Stimulated activated CD8-positive, alpha-beta memory T cell treated with anti-CD3 and anti-CD28 coated beads, Interleukin-4, amount 100 ng/mL, for 48 hours (primary cell): Measurements from ENCODE around the gene AGPAT1.
"Not testable (repeated sequence)": the region's sequence is repeated elsewhere in the genome, so short reads cannot be mapped to it uniquely, and the experiment has no call there.

ENCODE experiments used
- DNase-seq: peaks from one replicate; pipeline ENCODE4 v3.0.0-alpha.2; 2020

The AGPAT1 gene

DNA sequence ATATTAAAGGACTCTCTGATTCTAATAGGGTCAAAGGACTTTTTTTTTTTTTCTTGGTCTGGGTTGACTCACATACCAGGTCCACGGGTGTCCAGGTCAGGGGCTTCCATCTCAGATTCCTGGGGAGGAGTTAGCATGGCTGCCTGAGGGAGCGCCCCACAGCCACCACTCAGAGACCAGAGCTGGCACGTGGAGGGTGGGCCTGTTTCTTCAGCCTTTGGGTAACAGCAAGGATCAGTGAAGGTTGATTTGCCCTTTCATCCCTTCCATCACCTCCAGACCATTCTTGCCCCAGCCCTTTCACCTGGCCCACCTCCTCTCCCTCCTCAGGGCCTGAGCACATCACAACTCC is 22.4 kb upstream of the AGPAT1 start:
- DNase-seq = no peak

DNA sequence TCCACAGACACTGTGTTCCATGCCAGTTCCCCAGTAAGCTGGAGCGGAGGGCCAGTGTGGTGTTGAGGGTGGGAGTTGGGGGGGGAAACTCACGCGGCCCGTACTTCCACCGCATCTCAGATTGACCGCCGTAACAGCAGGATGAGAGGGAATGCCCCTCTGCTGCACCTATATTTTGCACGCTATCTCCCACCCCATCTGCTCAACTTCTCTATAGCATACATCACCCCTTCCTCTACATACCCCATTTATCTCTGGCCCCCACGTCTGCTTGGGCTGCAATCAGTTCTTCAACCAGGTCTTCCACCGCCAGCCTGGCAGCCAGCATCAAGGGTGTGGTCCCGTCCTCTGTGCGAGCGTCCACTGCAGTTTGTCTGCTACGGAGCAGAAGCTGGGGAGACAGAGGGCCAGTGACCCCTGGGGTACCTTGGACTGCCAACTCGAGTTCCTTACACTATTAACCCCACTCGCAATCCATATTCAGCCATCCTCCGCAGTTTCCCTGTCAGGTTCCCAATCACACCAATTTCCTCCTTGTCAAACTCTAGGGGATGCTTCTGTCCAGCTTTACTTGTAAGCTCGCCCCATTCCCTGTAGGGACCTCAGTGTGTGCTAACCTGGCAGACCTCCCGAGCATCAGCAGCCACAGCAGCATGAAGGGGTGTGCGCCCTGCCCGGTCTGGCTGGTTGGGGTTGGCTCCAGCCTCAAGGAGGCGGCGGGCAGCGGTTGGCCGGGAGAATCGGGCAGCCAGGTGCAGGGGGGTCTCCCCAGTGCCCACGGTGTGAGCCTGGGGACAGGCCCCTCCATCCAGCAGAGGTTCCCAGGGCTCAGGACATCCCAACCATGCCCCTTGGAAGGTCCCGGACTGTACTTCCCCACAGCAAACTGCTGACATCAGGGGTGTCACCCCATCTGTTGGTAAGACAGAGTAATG is 21.1 kb upstream of the AGPAT1 start:
- DNase-seq = peak; percentile 33

DNA sequence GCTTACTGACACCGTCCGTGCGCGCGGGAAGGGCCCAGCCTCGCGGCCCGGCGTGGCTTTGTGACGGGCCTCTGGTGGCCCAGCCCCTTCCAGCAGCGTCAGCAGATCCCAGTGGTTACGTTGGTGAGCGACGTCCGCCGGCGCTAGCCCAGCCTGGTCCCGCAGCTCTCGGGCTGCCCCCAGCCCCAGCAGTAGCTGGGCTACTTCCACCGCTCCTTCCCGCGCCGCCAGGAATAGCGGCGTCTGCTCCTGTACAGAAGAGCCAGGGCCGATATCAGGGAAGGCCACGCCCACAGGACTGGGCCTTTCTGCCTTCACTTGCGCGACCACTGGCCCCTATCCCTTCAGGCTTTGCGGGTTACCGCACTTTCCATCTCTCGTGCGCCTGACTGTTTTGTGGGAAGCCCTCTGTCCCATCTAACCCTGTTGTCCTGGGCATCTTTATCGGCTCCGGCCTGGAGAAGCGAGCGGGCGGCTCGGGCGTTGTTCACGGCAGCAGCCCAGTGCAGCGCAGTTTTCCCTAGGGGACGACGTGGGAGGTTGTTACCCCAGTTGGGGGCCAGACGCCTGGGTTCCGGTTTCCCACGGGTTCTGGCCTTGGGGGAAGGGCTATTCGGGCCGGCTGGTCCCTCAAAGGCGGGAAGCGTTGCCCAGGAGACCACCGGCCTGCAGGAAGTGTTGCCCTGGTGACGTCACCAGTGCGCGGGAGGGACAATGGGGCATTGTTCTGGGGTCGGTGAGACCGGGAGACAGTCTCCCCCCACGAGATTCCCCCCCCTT is 20.2 kb upstream of the AGPAT1 start:
- peak; percentile 88 for DNase-seq

DNA sequence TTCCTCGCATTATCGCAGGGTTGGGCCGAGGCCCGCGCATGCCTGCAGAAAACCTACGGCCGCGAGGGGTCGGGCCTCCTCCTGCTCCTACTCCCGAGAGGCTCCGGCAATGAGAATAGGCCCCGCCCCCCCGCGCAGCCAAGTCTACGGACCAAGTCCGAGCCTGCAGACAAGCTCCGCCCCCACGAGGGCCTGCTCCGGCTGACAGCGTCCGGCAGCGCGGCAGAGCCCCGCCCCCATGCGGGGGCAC is 19.7 kb upstream of the AGPAT1 start:
- DNase-seq = peak; percentile 100

DNA sequence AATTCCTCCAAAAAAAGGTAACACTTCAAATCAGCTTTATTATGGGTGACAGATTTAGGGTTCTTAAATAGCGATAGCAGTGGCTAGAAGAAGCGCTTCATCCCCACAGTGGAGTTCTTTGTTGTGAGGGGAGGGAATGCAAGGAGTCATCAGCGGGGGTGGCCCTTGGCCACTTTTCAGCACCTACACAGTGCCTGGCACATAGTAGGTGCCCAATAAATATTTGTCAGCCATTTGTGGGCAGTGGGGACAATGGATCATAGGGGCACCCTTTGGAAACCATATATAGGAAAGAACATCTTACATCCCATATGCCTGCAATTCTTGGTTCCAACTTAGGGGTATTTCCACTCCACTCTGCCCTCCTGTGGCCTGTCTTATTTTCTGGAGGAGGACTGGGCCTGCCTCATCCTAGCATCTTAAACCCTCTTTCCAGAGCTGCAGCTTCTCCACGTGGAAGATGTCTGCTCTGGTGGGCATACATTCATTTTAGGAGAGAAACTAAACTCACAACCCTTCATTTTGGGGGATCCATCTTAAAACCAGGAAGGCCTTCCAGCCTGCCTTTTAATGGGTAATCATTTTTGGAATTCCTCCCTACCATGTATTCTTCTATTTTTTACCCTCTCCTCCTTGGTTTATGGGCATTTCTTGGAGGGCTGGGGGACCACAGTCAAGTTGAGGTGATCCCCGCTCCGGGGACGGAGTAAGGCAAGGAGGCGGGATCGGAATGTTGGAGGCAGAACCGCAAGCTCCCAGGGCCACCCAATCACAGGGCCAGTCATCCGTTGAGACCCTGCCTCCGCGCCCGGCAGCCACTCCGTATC is 19.2 kb upstream of the AGPAT1 start:
- DNase-seq = peak; percentile 47

DNA sequence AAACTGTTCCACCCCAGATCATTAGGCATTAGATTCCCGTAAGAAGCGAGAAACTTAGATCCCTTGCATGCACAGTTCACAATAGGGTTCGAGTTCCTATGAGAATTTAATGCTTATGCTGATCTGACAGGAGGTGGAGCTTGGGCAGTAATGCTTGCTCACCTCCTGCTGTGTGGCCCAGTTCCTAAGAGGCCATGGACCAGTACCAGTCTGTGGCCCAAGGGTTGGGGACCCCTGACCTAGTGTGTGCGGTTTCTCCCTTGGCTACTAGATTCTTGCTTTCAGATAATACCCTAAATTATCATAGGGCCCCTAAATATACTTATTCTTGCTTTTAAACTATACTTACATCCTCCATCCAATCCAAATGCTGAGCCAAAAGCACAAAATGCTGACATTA is 18.5 kb upstream of the AGPAT1 start:
- DNase-seq = no peak

DNA sequence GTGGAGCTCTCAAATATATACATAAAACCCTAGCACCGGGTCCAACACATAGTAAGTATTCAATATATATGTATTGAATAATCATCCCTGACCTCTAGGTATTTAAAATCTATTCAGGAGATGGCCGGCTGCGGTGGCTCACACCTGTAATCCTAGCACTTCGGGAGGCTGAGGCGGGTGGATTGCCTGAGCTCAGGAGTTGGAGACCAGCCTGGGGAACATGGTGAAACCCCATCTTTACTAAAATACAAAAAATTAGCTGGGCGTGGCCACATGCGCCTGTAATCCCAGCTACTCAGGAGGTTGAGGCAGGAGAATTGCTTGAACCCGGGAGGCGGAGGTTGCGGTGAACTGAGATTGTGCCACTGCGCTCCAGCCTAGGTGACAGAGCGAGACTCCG is 17.2 kb upstream of the AGPAT1 start:
- DNase-seq = not testable (repeated sequence)

DNA sequence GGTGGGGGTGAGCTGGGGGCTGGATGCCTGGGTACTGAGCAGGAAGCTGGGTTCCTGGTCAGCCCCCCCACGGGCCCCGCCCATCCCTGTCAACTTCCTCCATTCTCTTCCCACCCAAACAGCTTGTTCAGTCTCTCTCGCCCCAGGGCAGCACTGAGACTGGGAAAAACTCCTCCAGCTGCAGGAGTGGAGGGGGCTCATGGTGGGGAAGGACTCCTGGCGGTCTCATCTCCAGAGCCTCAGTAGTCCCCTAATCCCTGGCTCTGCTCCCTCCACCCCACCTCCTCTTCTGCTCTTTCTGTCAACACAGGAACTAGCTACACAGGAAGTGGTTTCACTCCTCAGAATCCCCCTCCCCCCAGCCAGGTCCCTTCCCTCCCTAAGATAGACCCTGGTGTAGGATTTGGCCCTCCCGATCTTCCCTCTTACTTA is 16.7 kb upstream of the AGPAT1 start, which contains the start of gene GPSM3:
GPSM3 (minus strand) TSS at position 36 of the 432 bp plus-strand sequence. CDS start 130 bp downstream, outside the sequence.
- peak; percentile 70 for DNase-seq

DNA sequence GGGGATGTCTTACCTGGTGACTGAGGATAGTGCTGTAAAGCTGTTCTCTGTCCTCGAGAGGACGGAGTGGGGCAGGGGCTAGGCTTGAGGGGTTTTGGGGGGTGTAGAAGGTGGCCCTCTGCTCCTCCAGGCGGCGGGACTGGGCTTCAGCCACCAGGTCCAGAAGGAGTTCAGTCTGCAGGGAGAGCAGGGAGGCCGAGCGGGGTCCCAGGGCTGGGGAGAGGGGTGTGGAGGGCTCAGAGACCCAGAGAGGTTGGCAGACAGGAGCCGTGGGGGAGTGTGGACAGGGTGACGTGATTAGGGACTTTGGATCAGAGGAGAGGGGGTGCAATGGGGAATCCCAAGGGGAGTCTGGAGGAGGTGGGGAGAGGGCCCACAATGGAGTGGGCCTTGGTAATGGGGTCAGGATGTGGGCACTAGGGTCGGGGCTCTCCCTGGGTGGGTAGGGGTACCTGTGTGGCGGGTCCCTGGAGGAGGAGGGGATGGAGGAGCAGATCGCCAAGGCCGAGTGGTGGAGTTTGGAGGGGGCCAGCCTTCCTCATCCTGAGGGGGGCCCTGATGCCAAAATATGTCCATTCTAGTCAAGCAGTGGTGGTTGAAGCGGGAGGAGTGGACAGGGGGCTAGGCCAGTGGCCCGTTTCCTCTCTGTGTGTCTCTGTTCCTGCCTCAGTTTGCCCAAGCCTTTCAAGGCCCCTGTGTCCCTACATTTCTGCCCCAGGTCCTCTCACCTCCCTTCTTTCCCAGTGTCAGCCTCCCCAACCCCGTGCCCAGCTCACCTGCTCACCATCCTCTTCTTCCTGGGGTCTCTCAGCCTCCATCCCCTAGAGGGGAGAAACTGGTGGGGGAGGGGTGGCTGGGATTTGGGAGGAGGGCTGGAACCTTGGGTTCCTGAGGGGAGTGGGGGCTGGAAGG is 16.1 kb upstream of the AGPAT1 start:
- DNase-seq = no peak

DNA sequence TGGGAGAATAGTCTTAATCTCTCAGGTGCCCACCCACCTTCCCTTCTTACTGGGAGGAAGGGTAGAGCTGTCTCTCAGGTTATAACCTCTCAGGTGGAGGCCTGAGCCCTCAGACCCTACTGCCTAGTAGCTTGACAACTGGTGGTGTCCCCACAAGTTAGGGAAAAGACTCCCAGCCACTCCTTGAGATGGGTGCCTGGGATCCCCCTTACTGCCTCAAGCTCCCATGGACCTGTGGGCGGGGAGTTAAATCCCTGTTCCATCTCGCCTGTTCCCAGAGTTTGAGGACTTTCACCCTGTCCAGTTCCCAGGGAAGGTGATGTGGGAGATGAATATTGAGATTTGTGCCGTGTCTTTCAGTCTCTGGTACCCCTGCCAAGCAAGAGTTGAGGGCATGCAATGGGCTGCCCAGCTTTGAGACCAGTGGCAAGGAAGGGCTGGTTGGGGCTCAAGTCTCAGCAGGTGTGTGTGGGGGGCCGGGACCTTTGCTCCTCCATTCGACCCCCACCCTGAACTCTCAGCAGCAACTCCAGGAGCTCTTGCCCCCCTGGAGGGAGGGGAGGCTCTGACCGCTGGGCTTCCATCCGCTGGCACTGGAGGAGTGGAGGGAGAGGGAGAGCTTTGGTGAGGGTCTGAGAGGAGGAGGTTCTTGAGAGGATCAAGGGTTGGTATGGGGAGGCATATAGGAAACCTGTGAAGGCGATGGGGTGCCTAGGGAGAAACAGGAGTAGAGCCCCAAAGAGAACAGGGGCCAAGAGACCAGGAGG is 15.2 kb upstream of the AGPAT1 start:
- no peak for DNase-seq

DNA sequence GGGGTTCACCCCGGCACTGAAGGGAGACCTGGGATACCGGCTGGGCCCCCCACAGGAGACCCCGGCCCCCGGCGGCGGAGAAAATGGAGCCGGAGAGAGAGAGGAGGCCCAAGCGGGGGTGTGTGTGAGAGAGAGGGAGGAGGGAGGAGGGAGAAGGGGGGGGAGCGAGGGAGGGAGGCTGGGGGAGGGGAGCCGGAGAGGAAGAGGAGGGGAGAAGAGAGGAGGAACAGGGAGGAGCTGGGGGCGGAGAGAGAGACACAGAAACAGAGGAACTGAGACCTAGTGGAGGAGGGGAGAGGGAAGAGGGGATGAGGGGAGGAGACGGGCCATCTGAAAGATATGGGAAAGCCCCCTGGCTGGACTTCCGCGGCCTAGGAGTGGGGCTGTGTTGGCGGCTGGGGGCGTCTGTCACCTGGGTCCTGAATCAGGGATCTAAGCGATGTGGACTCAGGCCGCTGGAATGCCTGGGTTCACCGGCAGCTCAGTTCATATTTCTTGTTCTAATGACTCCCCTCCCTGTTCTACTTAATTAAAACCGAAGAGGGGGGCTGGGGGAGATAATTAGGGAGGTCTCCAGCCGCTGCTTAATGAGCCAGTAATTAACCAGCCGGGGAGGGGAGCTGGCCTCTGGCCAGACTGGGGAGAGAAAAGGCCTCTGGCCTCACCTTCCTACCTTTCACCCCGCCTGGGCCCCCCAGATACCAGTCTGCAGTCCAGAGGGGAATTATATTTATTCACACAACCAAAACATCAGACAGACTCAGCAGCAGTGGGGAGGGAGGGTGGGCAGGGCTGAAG is 14.4 kb upstream of the AGPAT1 start, which contains the start of gene PBX2:
PBX2 (minus strand) TSS at position 149 of the 798 bp plus-strand sequence. CDS start 287 bp downstream, outside the sequence.
- DNase-seq = peak; percentile 89

DNA sequence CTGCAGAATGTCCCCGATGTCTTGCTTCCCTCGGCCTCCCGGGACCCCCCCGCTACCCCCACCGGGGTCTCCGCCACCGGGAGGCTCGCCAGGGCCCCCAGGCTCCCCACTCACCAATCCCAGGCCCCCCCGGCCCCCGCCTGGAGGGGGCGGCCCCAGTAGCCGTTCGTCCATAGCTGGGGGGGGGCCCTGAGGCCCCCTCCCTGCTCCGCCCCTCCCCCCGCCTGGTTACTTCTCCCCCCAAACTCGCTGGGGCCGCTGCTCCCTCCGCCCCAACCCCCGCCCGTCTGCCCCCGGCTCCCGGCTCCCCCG is 13.8 kb upstream of the AGPAT1 start:
- no peak for DNase-seq

DNA sequence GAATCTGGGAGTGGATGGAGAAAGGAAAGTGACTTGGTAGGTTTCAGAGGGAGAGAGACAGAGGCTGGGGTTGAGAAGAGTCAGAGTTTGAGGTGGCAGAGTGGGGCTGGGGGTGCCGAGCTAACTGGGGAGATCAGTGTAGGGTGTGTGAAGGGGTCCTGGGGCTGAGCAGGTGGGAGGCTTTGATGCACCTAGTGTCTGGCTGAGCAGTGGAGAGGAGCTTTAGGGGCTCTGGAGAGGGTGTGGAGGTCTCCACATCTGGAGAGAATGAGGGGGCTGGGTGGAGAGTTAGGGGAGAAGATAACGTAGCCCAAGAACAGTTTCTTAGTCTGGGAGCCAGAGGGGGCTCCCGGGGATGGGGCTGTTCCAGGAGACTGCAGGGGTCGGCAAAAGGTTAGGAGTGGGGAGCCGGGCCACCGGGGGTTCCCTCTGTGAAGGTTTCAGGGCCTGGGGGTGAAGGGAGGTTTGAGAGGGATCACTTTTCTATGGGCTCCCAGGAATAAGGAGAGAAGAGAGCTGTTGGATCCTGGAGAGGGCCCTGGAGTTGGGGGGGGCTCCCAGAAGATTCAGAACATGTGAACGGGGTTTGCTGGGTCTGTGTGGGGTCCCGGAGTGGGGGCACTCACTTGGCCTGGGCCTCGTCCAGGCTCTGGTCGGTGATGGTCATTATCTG is 13.3 kb upstream of the AGPAT1 start:
- DNase-seq = no peak

DNA sequence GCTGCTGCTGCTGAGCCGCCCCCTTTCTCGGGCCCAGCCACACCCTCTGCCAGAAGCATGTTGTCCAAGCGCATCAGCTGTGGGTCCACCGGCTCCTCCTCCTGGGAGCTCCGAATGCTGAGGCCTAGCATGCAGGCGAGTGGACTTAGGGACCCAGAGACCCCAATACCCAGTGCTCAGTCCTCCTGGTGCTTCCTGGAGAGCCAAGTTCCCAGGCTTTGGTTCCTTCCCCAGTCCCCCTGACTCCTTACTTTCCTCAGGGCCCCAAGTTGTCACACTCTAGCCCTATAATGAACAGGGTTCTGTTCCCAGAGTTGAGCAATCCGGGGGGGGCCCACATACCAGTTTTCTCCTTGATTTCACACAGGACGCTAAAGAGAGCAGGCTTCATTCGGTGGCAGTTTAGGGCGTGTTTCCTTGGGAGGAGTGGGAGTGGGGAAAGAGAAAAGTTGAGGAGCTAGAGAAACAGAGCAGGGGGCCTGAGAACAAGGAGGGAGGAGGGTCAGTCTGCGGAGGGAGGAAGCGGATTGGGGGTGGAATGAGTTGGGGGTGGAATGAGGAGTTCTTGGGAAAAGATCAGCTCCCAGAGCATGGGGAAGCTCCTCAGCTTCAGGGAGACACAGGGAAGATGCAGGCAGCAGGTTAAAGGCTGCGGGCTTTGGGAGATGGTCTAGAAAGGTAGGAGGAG is 12.6 kb upstream of the AGPAT1 start:
- no peak for DNase-seq

DNA sequence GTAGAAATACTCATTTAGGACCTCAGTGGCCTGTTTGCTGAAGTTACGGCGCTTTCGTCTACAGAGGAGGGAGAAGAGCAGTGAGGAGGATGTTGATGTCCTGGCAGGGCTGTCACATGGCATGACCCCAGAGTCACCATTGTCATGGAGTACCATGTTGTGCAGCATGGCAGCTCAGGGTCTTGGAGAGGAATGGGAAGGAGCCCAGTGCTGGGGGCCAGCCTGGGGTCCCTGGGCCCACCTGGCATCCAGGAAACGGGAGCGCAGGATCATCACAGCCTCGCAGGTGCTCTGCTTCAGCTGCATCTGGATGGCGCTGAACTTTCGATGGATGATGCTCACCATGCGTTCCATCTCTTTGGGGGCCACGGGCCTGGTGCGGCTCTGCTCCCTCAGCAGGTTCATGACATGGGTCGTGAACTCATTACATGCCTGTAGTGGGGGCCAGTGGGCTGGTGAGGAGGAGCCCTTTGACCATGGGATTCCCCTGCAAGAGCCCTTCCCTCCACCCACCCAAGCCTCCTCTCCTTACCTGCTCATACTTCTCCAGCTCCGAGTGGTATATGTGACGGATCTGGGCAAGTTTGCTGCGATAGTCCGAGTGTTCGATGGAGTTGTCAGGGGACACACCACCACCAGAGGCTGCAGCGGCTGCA is 12.0 kb upstream of the AGPAT1 start:
- DNase-seq = not testable (repeated sequence)

DNA sequence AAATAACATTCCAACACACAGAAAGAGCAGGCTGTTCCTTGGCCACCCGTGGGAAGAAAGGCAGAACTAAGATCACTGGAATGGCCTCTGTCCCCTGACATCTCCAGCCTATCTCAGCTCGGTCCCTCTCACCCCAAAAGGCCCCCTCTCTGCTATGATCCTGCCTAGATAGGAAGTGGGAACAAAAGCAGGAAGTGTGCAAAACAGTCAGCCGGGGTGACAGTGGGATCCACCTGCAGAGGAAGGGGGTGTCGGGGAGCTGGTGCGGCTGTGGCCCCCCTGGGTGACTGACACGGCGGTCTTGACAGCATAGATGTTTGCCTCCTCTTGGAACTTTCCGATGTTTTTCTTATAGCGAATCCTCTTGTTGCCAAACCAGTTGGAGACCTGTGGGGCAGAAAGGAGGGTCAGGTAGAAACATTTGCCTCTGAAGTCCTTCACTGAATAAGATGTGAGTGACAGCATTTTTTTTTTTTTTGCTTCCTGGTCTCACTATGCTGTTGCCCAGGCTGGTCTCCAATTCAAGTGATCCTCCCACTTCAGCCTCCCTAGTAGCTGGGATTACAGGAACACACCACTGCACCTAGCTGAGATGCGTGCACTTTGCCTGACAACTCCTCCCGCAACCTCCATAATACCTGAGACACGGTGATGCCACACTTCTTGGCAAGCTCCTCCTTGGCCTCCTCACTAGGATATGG is 11.3 kb upstream of the AGPAT1 start:
- DNase-seq = no peak

DNA sequence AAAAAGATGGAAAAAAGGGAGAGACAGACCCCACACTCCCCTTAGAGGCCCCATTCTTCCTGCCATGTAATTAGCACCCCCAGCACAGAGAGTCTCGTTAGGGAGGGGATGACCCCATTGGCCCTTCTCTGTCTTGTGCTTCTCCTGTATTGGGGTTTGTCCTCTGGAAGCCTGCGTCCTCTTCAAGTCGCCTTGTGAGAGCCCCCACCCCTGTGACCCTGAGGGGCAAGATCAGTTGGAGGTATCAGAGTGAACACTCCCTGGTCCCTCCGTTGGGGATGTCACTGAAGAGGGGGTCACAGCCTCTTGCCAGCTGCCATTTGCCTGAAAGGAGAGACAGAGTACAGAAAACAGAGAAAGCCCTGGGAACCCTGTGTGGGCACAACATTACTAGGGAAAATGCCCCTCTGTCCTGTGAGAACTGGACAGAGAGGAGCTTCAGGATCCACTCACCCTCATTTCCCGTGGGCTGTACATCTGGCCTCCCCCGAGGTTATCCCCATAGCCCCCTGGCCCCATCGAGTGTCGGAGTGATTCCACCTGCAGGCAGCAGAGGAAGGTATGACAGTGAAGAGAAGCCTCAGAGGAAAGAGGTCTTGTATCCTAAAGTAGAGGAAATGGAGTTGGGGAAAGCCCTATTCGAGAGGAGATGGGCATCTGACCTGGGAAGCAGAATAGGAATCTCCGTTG is 10.4 kb upstream of the AGPAT1 start:
- not testable (repeated sequence) for DNase-seq
